IPS-20b (cell line): ENCODE data around the gene LTA.

Experiments used
- H3K27ac ChIP-seq: one replicate; pipeline ENCODE4 v1.5.1; 2013; ENCODE audit warnings: low read length
- H3K27me3 ChIP-seq: 2 replicates; pipeline ENCODE4 v1.6.1; 2013; ENCODE audit warnings: mild to moderate bottlenecking, low read length, inconsistent platforms; ENCODE audit not compliant: insufficient read depth
- H3K36me3 ChIP-seq: 2 replicates; pipeline ENCODE4 v1.6.1; 2013; ENCODE audit warnings: low read depth, mild to moderate bottlenecking, inconsistent platforms, low read length, moderate library complexity; ENCODE audit not compliant: insufficient read depth
- H3K4me1 ChIP-seq: 2 replicates; pipeline ENCODE4 v1.6.1; 2013; ENCODE audit warnings: mild to moderate bottlenecking, control low read depth, inconsistent platforms, low read length, moderate library complexity; ENCODE audit not compliant: insufficient read depth
- H3K4me3 ChIP-seq: 2 replicates; pipeline ENCODE4 v1.5.1; 2013; ENCODE audit warnings: mild to moderate bottlenecking, low read length, inconsistent platforms
- H3K9ac ChIP-seq: 2 replicates; pipeline ENCODE4 v1.6.1; 2013; ENCODE audit warnings: low read depth, mild to moderate bottlenecking, inconsistent platforms, low read length, moderate library complexity
- H3K9me3 ChIP-seq: 2 replicates; pipeline ENCODE4 v1.6.1; 2013; ENCODE audit warnings: mild to moderate bottlenecking, low read depth, low read length, inconsistent platforms; ENCODE audit not compliant: insufficient read depth

LTA gene

GRCh38 chr6:31533455-31533841 is 38.6 kb upstream of the LTA start:
- Histone ChIP-seq H3K27ac (no peak overlapping the region), H3K4me3 (no peak overlapping the region), H3K9ac (no peak overlapping the region), H3K9me3 (no peaks in the 10 kb centered on the region), H3K4me1 (no peaks in the 10 kb centered on the region), H3K27me3 (no peaks in the 10 kb centered on the region), H3K36me3 (peaks cover 93% of the 10 kb centered on the region)

DNA sequence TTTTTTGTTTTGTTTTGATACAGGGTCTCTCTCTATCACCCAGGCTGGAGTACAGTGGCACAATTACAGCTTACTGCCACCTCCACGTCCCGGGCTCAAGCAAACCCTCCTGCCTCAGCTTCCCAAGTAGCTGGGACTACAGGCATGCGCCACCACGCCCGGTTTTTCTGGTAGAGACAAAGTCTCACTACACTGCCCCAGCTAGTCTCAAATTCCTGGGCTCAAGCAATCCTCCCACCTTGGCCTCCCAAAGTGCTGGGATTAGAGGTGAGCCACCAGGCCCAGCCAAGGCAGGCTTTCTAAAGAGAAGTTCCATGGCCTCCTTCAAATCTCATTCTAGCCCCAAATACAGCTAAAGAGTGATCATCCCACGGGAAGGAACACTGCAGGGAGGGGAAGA is 38.1 kb upstream of the LTA start:
- H3K9ac ChIP-seq: no peak overlapping the region
- no peaks in the 10 kb centered on the region for H3K27me3 ChIP-seq
- H3K4me1 ChIP-seq: peaks cover 1% of the 10 kb centered on the region; the same call in 1 of the 2 replicates
- no peak overlapping the region for H3K4me3 ChIP-seq
- no peaks in the 10 kb centered on the region for H3K9me3 ChIP-seq
- no peak overlapping the region for H3K27ac ChIP-seq
- H3K36me3 ChIP-seq: peaks cover 98% of the 10 kb centered on the region

DNA sequence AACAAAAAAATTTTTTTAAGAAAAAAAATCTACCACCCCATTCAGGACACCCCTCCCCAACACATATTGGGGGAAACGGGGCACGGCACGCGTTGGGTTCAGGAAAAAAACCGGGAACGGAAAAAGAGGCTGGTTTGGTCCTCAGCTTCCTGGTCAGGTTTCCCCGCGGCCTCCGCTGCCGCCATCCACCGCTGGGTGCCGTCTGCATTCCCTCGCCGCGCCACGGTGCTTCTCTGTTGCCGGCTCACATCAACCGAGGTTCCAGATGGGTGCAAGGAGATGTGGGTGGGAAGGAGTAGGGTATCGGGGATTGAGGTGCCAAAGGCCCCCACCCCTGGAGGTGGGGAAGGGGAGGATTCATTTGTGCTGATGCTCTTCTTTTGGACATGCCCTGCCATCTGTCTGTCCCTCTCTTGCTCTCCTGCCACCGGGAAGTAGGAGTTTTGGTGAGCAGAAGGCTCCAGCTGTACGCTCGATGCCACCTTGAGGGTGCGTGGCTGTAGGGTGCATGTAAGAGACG is 37.5 kb upstream of the LTA start:
- Histone ChIP-seq H3K36me3 (peaks cover 100% of the 10 kb centered on the region), H3K4me1 (peaks cover 5% of the 10 kb centered on the region; the same call in 1 of the 2 replicates), H3K27me3 (no peaks in the 10 kb centered on the region), H3K9ac (no peak overlapping the region), H3K9me3 (no peaks in the 10 kb centered on the region), H3K27ac (no peak overlapping the region), H3K4me3 (no peak overlapping the region)

DNA sequence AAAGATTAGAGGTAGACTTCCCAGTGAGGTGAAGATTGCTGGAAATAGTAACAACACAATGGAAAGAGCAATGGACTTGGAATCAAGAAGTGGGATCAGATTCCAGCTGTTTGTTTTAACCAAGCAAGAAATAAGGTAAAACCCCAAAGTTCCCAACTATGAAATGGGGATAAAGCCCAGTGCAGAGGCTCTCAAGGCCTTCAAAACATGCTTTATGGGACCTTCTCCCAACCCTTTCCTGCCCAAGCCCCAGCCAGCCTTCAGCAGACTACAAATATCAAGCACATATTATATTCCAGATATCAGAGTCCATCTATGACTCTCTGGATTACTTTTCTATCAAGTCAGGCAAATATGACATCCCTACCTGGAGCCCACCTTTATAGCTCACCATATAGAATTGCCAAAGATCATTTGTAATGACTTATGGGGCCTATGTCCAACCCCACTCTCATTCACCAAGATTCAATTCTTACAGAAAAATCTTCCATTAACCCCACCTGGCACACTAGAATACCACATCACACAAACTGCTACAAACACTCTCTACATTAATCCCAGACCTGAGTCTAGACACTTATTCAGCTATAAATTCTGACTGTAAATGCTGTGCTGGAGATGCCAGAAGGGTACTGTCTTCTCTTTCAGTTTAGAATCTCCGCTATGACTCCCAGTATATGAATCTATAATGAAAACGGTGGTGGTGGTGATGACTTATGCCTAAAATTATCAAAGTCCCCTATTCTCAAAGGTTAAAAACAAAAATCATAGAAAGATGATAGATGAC is 36.4 kb upstream of the LTA start:
- no peak overlapping the region for H3K27ac ChIP-seq
- H3K36me3 ChIP-seq: peaks cover 100% of the 10 kb centered on the region
- no peaks in the 10 kb centered on the region for H3K9me3 ChIP-seq
- H3K27me3 ChIP-seq: no peaks in the 10 kb centered on the region
- H3K9ac ChIP-seq: no peak overlapping the region
- H3K4me1 ChIP-seq: peaks cover 14% of the 10 kb centered on the region
- no peak overlapping the region for H3K4me3 ChIP-seq

- Histone ChIP-seq H3K27ac (no peak overlapping the region), H3K9me3 (no peaks in the 10 kb centered on the region), H3K9ac (peak overlapping the region; percentile 99; the same call in 1 of the 2 replicates), H3K27me3 (no peaks in the 10 kb centered on the region), H3K36me3 (peaks cover 75% of the 10 kb centered on the region), H3K4me1 (peaks cover 17% of the 10 kb centered on the region), H3K4me3 (peak overlapping the region; percentile 97)
Measured at GRCh38 chr6:31538805-31539400, 33.2 kb upstream of the LTA start.

- peaks cover 58% of the 10 kb centered on the region for H3K36me3 ChIP-seq
- peak overlapping the region; percentile 92 for H3K27ac ChIP-seq
- H3K9ac ChIP-seq: peak overlapping the region; percentile 99
- peaks cover 17% of the 10 kb centered on the region for H3K4me1 ChIP-seq
- H3K27me3 ChIP-seq: no peaks in the 10 kb centered on the region
- H3K4me3 ChIP-seq: peak overlapping the region; percentile 97
- H3K9me3 ChIP-seq: no peaks in the 10 kb centered on the region
Measured at GRCh38 chr6:31540640-31541039, 31.4 kb upstream of the LTA start.

DNA sequence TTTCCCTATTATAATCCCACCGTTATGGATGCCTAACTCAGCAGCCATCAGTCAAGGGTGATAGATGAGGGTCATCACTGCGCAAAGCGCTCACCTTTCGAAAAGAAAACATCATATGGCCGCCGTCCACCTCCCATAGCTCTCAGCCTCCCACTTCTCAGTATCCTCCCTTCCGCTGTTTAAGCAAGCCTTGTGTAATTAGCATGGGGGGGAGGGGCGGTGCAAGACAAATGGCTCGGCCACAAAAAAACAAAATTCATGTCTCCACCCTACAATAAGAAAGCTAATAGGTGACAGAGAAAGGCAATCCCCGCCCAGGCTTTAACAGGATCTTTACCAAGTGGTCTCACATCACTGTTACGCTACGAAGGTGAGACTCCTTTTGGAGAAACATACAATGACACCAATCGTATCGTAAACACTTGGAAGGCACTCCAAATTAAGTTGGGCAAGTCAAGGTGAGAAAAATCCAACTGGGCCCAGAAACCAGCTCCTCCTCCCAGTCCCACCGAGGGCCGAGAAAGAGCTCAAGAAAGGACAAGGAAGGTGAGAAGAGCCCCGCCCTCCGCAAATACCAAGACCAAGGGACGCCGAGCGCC is 30.9 kb upstream of the LTA start:
- H3K27me3 ChIP-seq: no peaks in the 10 kb centered on the region
- H3K36me3 ChIP-seq: peaks cover 53% of the 10 kb centered on the region
- peak overlapping the region; percentile 99 for H3K9ac ChIP-seq
- peaks cover 18% of the 10 kb centered on the region for H3K4me1 ChIP-seq
- peak overlapping the region; percentile 92 for H3K27ac ChIP-seq
- H3K4me3 ChIP-seq: peak overlapping the region; percentile 97
- no peaks in the 10 kb centered on the region for H3K9me3 ChIP-seq

GRCh38 chr6:31541658-31542521 is 30.2 kb upstream of the LTA start, which contains the start of gene DDX39B:
Gene DDX39B (minus strand): TSS chr6:31542003. CDS start chr6:31540532, 1,471 bp downstream.
- Histone ChIP-seq H3K27ac (peak within 1 kb of the TSS; percentile 92), H3K27me3 (no peaks in the 10 kb centered on the region), H3K9ac (peak within 1 kb of the TSS; percentile 99), H3K36me3 (peaks cover 46% of the 10 kb centered on the region), H3K4me1 (peaks cover 20% of the 10 kb centered on the region), H3K9me3 (no peaks in the 10 kb centered on the region), H3K4me3 (peak within 1 kb of the TSS; percentile 97)

DNA sequence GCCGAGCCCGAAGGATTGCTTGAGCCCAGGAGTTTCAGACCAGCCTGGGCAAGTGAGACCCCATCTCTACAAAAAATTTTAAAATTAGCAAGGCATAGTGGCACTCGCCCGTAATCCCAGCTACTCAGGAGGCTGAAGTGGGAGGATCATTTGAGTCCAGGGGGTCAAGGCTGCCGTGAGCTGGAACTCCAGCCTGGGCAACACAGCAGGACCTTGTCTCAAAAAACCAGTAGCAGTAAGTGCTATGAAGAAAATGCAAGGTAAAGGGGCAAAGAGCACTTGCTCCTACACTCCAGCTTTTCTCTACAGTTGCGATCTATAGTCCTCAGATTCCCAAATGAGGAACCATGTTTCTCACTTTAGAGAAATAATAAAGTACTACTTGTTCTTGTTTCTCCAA is 28.4 kb upstream of the LTA start:
- H3K27me3 ChIP-seq: no peaks in the 10 kb centered on the region
- peaks cover 33% of the 10 kb centered on the region for H3K36me3 ChIP-seq
- no peak overlapping the region for H3K4me3 ChIP-seq
- no peaks in the 10 kb centered on the region for H3K9me3 ChIP-seq
- no peak overlapping the region for H3K27ac ChIP-seq
- no peak overlapping the region for H3K9ac ChIP-seq
- peaks cover 20% of the 10 kb centered on the region for H3K4me1 ChIP-seq

DNA sequence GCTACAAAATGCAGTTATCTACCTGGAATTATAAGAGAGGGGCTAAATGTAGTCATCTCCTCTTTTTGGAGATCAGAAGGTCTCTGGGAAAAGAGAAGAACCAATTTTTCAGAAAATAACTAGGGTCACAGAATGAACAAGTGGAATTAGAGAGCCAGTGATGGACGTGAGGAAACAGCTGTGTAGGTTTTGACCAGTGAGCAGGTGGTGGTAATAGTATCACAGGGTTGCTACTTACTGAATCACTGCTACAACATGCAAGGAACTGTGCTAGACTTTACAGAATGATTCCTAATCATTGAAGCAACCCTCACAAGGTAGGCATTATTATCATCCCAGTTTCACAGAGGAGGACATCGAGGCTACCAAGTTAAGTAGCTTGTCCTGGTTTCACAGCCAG is 27.4 kb upstream of the LTA start:
- Histone ChIP-seq H3K9me3 (no peaks in the 10 kb centered on the region), H3K9ac (no peak overlapping the region), H3K4me3 (no peak overlapping the region), H3K4me1 (peaks cover 14% of the 10 kb centered on the region), H3K36me3 (peaks cover 33% of the 10 kb centered on the region), H3K27ac (no peak overlapping the region), H3K27me3 (no peaks in the 10 kb centered on the region)

DNA sequence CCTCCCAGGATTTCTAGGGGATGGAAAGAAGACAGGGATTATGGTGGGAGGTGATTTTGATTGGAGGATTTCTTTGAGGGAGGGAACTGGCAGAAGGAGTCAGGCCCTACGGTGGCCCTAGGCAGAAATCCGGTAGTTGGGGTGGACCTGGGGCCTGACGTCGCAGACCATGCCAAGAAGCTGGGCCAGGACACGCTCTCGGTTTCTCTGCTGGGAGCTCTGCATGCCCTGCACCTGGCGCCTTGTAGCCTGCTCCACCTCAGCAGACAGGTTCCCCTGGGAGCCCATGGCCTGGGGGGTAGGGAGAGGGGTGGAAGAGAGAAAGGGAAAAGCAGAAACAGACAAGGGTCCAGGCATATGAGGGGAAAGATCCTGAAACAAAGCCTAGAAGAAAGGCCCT is 26.8 kb upstream of the LTA start:
- Histone ChIP-seq H3K27ac (no peak overlapping the region), H3K36me3 (peaks cover 33% of the 10 kb centered on the region), H3K4me1 (peaks cover 8% of the 10 kb centered on the region), H3K4me3 (no peak overlapping the region), H3K27me3 (no peaks in the 10 kb centered on the region), H3K9me3 (no peaks in the 10 kb centered on the region), H3K9ac (peak overlapping the region; percentile 35; the same call in 1 of the 2 replicates)
